ENCODE measurements around the gene GAST. TPM values are rescaled to one million over a fixed set of nuclear protein-coding genes. Genes with fewer than 3 reads are reported as not detected.

Gene GAST
- total and polyA plus RNA-seq, 2 experiments from 2014 or later: not detected

DNA sequence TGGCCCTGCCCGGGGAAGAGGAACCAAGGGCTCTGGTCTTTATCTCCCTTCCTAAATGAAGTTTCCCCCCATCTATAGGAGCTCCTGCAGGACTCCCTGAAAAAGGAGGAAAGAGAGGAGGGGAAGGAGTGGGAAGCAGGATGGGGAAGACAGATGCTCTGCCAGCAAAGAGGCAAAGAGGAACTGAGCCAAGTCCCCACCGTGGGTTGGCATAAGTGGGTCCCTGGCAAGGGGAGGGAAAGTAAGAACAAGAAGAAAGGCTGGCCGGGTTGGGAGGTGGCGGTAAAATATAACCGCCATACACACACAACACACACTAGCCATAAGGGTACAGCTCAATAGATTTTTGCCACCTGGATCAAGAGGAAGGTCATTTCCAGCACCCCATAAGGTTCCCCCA is 29.5 kb upstream of the GAST start:
- H3K4me1 ChIP-seq (ENCODE audit: insufficient read depth): peaks cover 9% of the 10 kb centered on the region; the same call in 1 of the 2 replicates
- H3K27ac ChIP-seq (ENCODE audit: low read depth): no peak overlapping the region
- peaks cover 22% of the 10 kb centered on the region for H3K27me3 Mint-ChIP-seq (ENCODE audit: insufficient read depth, low read depth, poor library complexity)
- H3K9me2 ChIP-seq (ENCODE audit: insufficient read depth): no peaks in the 10 kb centered on the region
- no peaks in the 10 kb centered on the region for H3K27me3 ChIP-seq (ENCODE audit: insufficient read depth)
- TF ChIP-seq EZH2phosphoT487 (IDR thresholded peaks at IDR 0.05; ENCODE audit: unreplicated experiment) (no peak), JUNB (IDR thresholded peaks at IDR 0.05; ENCODE audit: unreplicated experiment) (no peak), EZH2 (IDR thresholded peaks at IDR 0.05; ENCODE audit: low read depth, unreplicated experiment) (no peak), CREB1 (CRISPR knock-in tag; IDR thresholded peaks at IDR 0.05; ENCODE audit: low read depth) (no peak), NANOG (IDR thresholded peaks at IDR 0.05; ENCODE audit: borderline replicate concordance) (no peak), ZNF114 (CRISPR knock-in tag; IDR thresholded peaks at IDR 0.05) (no peak), STAT1 (IDR thresholded peaks at IDR 0.05; ENCODE audit: unreplicated experiment) (no peak), POLR2AphosphoS5 (IDR thresholded peaks at IDR 0.05; ENCODE audit: low read depth) (no peak), ZNF331 (CRISPR knock-in tag; IDR thresholded peaks at IDR 0.05; ENCODE audit: low read depth) (no peak)
- TF ChIP-seq, protein P1, sequence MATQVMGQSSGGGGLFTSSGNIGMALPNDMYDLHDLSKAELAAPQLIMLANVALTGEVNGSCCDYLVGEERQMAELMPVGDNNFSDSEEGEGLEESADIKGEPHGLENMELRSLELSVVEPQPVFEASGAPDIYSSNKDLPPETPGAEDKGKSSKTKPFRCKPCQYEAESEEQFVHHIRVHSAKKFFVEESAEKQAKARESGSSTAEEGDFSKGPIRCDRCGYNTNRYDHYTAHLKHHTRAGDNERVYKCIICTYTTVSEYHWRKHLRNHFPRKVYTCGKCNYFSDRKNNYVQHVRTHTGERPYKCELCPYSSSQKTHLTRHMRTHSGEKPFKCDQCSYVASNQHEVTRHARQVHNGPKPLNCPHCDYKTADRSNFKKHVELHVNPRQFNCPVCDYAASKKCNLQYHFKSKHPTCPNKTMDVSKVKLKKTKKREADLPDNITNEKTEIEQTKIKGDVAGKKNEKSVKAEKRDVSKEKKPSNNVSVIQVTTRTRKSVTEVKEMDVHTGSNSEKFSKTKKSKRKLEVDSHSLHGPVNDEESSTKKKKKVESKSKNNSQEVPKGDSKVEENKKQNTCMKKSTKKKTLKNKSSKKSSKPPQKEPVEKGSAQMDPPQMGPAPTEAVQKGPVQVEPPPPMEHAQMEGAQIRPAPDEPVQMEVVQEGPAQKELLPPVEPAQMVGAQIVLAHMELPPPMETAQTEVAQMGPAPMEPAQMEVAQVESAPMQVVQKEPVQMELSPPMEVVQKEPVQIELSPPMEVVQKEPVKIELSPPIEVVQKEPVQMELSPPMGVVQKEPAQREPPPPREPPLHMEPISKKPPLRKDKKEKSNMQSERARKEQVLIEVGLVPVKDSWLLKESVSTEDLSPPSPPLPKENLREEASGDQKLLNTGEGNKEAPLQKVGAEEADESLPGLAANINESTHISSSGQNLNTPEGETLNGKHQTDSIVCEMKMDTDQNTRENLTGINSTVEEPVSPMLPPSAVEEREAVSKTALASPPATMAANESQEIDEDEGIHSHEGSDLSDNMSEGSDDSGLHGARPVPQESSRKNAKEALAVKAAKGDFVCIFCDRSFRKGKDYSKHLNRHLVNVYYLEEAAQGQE (IDR thresholded peaks at IDR 0.05; ENCODE audit: unreplicated experiment): no peak
- TF ChIP-seq, protein P2, sequence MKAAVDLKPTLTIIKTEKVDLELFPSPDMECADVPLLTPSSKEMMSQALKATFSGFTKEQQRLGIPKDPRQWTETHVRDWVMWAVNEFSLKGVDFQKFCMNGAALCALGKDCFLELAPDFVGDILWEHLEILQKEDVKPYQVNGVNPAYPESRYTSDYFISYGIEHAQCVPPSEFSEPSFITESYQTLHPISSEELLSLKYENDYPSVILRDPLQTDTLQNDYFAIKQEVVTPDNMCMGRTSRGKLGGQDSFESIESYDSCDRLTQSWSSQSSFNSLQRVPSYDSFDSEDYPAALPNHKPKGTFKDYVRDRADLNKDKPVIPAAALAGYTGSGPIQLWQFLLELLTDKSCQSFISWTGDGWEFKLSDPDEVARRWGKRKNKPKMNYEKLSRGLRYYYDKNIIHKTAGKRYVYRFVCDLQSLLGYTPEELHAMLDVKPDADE (IDR thresholded peaks at IDR 0.05): no peak
- TF ChIP-seq, protein P3, sequence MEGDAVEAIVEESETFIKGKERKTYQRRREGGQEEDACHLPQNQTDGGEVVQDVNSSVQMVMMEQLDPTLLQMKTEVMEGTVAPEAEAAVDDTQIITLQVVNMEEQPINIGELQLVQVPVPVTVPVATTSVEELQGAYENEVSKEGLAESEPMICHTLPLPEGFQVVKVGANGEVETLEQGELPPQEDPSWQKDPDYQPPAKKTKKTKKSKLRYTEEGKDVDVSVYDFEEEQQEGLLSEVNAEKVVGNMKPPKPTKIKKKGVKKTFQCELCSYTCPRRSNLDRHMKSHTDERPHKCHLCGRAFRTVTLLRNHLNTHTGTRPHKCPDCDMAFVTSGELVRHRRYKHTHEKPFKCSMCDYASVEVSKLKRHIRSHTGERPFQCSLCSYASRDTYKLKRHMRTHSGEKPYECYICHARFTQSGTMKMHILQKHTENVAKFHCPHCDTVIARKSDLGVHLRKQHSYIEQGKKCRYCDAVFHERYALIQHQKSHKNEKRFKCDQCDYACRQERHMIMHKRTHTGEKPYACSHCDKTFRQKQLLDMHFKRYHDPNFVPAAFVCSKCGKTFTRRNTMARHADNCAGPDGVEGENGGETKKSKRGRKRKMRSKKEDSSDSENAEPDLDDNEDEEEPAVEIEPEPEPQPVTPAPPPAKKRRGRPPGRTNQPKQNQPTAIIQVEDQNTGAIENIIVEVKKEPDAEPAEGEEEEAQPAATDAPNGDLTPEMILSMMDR (conservative IDR thresholded peaks at IDR 0.05; ENCODE audit: low read depth in 2 of 2): no peak
- TF ChIP-seq, protein P4, sequence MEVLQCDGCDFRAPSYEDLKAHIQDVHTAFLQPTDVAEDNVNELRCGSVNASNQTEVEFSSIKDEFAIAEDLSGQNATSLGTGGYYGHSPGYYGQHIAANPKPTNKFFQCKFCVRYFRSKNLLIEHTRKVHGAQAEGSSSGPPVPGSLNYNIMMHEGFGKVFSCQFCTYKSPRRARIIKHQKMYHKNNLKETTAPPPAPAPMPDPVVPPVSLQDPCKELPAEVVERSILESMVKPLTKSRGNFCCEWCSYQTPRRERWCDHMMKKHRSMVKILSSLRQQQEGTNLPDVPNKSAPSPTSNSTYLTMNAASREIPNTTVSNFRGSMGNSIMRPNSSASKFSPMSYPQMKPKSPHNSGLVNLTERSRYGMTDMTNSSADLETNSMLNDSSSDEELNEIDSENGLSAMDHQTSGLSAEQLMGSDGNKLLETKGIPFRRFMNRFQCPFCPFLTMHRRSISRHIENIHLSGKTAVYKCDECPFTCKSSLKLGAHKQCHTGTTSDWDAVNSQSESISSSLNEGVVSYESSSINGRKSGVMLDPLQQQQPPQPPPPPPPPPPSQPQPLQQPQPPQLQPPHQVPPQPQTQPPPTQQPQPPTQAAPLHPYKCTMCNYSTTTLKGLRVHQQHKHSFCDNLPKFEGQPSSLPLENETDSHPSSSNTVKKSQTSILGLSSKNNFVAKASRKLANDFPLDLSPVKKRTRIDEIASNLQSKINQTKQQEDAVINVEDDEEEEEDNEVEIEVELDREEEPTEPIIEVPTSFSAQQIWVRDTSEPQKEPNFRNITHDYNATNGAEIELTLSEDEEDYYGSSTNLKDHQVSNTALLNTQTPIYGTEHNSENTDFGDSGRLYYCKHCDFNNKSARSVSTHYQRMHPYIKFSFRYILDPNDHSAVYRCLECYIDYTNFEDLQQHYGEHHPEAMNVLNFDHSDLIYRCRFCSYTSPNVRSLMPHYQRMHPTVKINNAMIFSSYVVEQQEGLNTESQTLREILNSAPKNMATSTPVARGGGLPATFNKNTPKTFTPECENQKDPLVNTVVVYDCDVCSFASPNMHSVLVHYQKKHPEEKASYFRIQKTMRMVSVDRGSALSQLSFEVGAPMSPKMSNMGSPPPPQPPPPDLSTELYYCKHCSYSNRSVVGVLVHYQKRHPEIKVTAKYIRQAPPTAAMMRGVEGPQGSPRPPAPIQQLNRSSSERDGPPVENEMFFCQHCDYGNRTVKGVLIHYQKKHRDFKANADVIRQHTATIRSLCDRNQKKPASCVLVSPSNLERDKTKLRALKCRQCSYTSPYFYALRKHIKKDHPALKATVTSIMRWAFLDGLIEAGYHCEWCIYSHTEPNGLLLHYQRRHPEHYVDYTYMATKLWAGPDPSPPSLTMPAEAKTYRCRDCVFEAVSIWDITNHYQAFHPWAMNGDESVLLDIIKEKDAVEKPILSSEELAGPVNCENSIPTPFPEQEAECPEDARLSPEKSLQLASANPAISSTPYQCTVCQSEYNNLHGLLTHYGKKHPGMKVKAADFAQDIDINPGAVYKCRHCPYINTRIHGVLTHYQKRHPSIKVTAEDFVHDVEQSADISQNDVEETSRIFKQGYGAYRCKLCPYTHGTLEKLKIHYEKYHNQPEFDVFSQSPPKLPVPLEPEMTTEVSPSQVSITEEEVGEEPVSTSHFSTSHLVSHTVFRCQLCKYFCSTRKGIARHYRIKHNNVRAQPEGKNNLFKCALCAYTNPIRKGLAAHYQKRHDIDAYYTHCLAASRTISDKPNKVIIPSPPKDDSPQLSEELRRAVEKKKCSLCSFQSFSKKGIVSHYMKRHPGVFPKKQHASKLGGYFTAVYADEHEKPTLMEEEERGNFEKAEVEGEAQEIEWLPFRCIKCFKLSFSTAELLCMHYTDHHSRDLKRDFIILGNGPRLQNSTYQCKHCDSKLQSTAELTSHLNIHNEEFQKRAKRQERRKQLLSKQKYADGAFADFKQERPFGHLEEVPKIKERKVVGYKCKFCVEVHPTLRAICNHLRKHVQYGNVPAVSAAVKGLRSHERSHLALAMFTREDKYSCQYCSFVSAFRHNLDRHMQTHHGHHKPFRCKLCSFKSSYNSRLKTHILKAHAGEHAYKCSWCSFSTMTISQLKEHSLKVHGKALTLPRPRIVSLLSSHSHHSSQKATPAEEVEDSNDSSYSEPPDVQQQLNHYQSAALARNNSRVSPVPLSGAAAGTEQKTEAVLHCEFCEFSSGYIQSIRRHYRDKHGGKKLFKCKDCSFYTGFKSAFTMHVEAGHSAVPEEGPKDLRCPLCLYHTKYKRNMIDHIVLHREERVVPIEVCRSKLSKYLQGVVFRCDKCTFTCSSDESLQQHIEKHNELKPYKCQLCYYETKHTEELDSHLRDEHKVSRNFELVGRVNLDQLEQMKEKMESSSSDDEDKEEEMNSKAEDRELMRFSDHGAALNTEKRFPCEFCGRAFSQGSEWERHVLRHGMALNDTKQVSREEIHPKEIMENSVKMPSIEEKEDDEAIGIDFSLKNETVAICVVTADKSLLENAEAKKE (CRISPR knock-in tag; IDR thresholded peaks at IDR 0.05): no peak
- H3K4me3 ChIP-seq: no peak overlapping the region
- H3K4me1 Mint-ChIP-seq: peaks cover 25% of the 10 kb centered on the region
- H3K79me2 ChIP-seq (replicated peaks; ENCODE audit: insufficient read depth): no peaks in the 10 kb centered on the region
- no peak for DNase-seq (ENCODE audit: low spot score)
- no peaks in the 10 kb centered on the region for H4K20me1 ChIP-seq (replicated peaks; ENCODE audit: insufficient read depth)
- H3F3A ChIP-seq (replicated peaks; ENCODE audit: low read depth): no peaks in the 10 kb centered on the region
- H2AFZ ChIP-seq: no peak overlapping the region
- peaks cover 12% of the 10 kb centered on the region for H3K36me3 Mint-ChIP-seq (ENCODE audit: low read depth)
- no peaks in the 10 kb centered on the region for H3K36me3 ChIP-seq (ENCODE audit: insufficient read depth)
- no peak overlapping the region for H3K4me3 Mint-ChIP-seq
- no peak overlapping the region for H3K4me2 ChIP-seq
- H3K9me3 Mint-ChIP-seq: peaks cover 20% of the 10 kb centered on the region
- no peak for ATAC-seq
- H3K27ac Mint-ChIP-seq: no peak overlapping the region

Measured in GM23338 (cell line).